DMS53 (cell line): Measurements from ENCODE around the gene STARD3NL.
"Not testable (repeated sequence)": the region's sequence is repeated elsewhere in the genome, so short reads cannot be mapped to it uniquely, and the experiment has no call there.

Experiments
- DNase-seq: peaks from one replicate; lab custom pipeline; 2025; lab: John Stamatoyannopoulos, UW

The STARD3NL gene

GRCh38 chr7:38223306-38223705 lies 45.3 kb downstream of the STARD3NL start:
- DNase-seq, result no peak

GRCh38 chr7:38224392-38224791 lies 46.3 kb downstream of the STARD3NL start:
- DNase-seq, result no peak

GRCh38 chr7:38229386-38229785 lies 51.3 kb downstream of the STARD3NL start:
- DNase-seq, result no peak

- no peak for DNase-seq
These were observed 52.0 kb downstream of the STARD3NL start for GRCh38 chr7:38229884-38230642.

GRCh38 chr7:38232502-38233366 lies 54.7 kb downstream of the STARD3NL start:
- DNase-seq, result no peak

GRCh38 chr7:38234759-38235158 lies 56.7 kb downstream of the STARD3NL start:
- DNase-seq, result not testable (repeated sequence)

GRCh38 chr7:38235606-38236005 lies 57.6 kb downstream of the STARD3NL start:
- no peak for DNase-seq

GRCh38 chr7:38239129-38239528 lies 61.1 kb downstream of the STARD3NL start:
- DNase-seq, result not testable (repeated sequence)

GRCh38 chr7:38241071-38241470 lies 63.0 kb downstream of the STARD3NL start:
- no peak for DNase-seq

GRCh38 chr7:38242814-38243213 lies 64.8 kb downstream of the STARD3NL start:
- DNase-seq, result no peak

GRCh38 chr7:38243345-38243744 lies 65.3 kb downstream of the STARD3NL start:
- not testable (repeated sequence) for DNase-seq

GRCh38 chr7:38244516-38244915 lies 66.5 kb downstream of the STARD3NL start:
- DNase-seq, result no peak

- peak; percentile 14 for DNase-seq
These were observed 67.4 kb downstream of the STARD3NL start for GRCh38 chr7:38245409-38245977.

GRCh38 chr7:38248069-38248567 lies 70.1 kb downstream of the STARD3NL start:
- DNase-seq, result no peak

GRCh38 chr7:38249849-38250248 lies 71.8 kb downstream of the STARD3NL start:
- DNase-seq, result not testable (repeated sequence)

GRCh38 chr7:38257350-38257677 lies 79.3 kb downstream of the STARD3NL start:
- DNase-seq, result no peak

GRCh38 chr7:38259157-38259556 lies 81.1 kb downstream of the STARD3NL start:
- DNase-seq, result not testable (repeated sequence)

- DNase-seq, result not testable (repeated sequence)
These were observed 83.6 kb downstream of the STARD3NL start for GRCh38 chr7:38261601-38262000.

GRCh38 chr7:38262026-38262425 lies 84.0 kb downstream of the STARD3NL start:
- not testable (repeated sequence) for DNase-seq

- no peak for DNase-seq
These were observed 84.5 kb downstream of the STARD3NL start for GRCh38 chr7:38262545-38262944.

GRCh38 chr7:38263274-38263673 lies 85.2 kb downstream of the STARD3NL start:
- not testable (repeated sequence) for DNase-seq

GRCh38 chr7:38264602-38265001 lies 86.6 kb downstream of the STARD3NL start:
- DNase-seq, result not testable (repeated sequence)

GRCh38 chr7:38265958-38266357 lies 87.9 kb downstream of the STARD3NL start:
- DNase-seq, result not testable (repeated sequence)
